HG02885 (cell line): ENCODE data around the gene CARD18.

Experiments
- ATAC-seq: cut with Tn5 transposase; IDR thresholded peaks from one replicate; pipeline ENCODE4 v1.9.1; 2021; ENCODE audit warnings: mild to moderate bottlenecking; ENCODE audit not compliant: unreplicated experiment, poor library complexity

The CARD18 gene

DNA sequence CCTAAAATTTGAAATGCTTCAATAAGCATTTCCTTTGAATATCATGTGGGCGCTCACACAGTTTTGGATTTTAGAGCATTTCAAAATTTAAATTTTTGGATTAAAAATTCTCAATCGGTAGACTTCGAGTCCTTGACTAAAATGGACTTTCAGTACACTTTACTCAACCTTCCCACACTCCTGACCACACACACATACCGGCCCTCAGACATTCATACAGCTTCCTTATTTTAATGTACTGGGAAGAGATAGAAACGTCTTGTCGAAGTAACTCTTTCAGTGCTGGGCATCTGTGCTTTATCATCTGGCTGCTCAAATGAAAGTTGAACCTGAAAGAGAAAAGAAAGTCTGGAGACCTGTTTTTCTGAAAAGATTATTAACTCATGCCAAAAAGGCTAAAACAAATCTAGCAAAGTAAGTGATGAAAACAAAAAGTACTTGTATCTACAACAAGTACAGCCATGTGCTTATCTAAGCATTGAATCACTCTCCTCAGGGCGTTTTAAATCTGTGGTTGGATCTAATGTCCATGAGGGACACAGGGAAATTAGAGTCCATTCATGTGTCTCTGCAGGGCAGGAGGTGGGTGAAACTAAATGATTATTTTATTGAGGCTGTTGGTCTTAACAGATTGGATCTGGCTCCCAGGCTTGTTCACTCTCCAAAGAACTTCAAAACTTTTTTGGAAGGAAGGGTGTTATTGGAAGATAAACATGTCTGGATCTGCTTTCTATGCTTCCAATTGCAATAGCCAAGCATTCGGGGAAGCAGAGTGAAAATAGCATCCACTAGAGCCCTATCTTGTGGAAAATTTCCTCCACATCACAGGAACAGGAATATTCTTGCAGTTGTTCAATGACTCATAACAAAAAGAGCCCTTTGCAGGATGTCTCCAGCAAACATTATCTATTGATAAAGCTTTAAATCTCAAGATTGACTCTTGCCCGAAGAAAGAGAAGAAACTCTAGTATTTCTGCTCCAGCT lies 47.0 kb downstream of the CARD18 start:
- ATAC-seq, result no peak
